NCI-H2196 (cell line): ENCODE results near the gene DCP1B.

ENCODE experiments used
- DNase-seq: peaks from one replicate; lab custom pipeline; 2025; ENCODE audit not compliant: unreplicated experiment; lab: John Stamatoyannopoulos, UW

The DCP1B gene

DNA sequence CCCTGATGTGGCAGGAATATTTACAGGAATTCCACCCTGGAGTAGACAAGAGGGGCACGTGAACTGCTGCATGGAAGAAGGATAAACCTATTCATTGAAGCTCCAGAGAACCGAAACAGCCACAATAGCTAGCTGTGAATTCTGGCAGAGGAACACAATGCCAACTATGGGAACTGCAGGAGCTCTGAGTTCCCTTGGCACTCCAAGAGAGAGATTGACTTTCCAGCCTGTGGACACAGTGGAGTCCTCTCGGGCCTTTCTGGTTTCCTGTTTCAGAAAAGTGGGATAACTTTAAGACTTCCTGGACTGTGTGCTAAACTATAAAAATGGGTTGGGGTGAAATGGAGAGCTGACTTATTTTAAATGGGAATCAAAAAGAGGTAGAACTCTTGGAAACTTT is 97.7 kb downstream of the DCP1B start:
- no peak for DNase-seq

DNA sequence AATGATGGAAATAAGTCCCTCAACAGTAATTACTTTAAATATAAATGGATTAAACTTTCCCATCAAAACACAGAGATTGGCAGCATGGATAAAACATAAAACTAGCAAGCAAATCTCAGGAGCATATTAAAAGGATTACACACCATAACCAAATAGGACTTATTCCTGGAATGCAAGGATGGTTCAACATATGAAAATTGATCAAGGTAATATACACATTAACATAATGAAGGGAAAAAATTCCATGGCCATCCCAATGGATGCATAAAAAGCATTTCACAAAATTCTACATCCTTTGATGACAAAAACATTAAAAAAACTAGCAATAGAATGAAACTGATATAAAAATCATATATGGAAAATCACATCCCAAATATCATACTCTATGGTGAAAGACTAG is 99.4 kb downstream of the DCP1B start:
- DNase-seq: no peak

DNA sequence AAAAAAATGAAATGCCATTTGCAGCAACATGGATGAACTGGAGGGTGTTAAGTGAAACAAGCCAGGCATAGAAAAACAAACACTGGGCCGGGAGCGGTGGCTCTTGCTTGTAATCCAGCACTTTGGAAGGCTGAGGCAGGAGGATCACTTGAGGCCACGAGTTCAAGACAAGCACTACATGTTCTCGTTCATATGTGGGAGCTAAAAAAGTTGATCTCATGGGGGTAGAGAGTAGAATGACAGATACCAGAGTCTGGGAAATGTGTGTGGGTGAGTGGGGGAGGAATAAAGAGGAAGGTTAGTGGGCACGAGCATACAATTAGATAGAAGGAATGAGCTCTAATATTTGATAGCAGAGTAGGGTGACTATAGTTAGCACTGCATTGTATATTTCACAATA is 107.3 kb downstream of the DCP1B start:
- no peak for DNase-seq
